Neutrophil (primary cell): ENCODE measurements around the gene KRT6A.

Source experiments
- H3K27ac ChIP-seq: fragments of 200-600 bp; sonication (generic); 2 replicates; pipeline ENCODE4 v1.5.1; 2016; ENCODE audit warnings: mild to moderate bottlenecking, moderate library complexity
- H3K27me3 ChIP-seq: fragments of 200-600 bp; sonication (generic); 2 replicates; pipeline ENCODE4 v1.6.0; 2016; ENCODE audit warnings: mild to moderate bottlenecking
- H3K36me3 ChIP-seq: fragments of 200-600 bp; sonication (generic); 2 replicates; pipeline ENCODE4 v1.5.1; 2017
- H3K4me1 ChIP-seq, 2 experiments: fragments of 200-600 bp in 1 of 2; sonication (generic) in 1 of 2; 1 replicate in 1 of 2; 2 replicates in 1 of 2; pipeline versions ENCODE4 v1.5.1 to v1.6.1; 2013 to 2016; ENCODE audit warnings: low read depth in 1 of 2, low read length in 1 of 2, mild to moderate bottlenecking in 1 of 2, moderate library complexity in 1 of 2; ENCODE audit not compliant: control insufficient read depth in 1 of 2, insufficient read depth in 1 of 2
- H3K4me3 ChIP-seq, 2 experiments: fragments of 200-600 bp in 1 of 2; sonication (generic) in 1 of 2; 1 replicate in 1 of 2; 2 replicates in 1 of 2; pipeline ENCODE4 v1.5.1; 2013 to 2016; ENCODE audit warnings: low read depth in 1 of 2, low read length in 1 of 2, mild to moderate bottlenecking in 1 of 2, moderate library complexity in 1 of 2
- H3K9me3 ChIP-seq: fragments of 200-600 bp; sonication (generic); 2 replicates; pipeline ENCODE4 v1.5.1; 2016
- TF ChIP-seq, protein P1 (sequence below): fragments of 200-600 bp; sonication (generic); IDR thresholded peaks from 2 replicates; pipeline ENCODE4 v1.5.1; 2016; ENCODE audit warnings: antibody characterized with exemption

KRT6A gene

DNA sequence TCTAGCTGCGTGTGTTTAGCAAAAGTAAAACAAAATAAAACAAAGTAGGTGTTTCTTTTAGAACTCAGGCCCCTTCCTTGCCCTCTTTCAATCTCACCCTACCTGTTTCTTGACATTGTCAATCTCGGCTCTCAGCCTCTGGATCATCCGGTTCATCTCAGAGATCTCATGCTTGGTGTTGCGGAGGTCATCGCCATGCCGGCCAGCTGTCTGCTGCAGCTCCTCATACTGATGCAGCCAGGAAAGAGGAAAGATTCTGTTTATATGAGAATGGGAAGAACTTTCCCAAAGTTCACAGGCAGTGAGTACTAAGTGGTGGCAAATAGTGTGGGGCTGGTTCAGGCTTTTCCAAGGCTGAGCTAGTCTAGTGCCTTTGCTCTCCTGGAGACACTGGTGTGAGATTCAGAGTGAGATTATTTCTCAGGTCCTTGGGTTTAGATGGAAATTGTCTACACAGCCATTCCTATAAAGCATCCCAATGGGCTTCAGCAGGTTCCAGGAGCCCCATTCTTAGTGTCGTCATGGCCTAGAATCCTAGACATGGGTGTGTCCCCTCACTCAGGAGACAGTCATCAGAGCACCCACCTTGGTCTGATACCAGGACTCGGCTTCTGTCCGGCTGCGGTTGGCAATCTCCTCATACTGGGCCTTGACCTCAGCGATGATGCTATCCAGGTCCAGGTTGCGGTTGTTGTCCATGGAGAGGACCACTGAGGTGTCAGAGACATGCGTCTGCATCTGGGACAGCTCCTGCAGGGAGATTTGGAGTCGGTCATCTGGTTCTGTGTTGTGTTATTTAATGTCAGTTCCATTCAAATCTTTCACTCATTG is 24.2 kb upstream of the KRT6A start:
- TF ChIP-seq, protein P1, sequence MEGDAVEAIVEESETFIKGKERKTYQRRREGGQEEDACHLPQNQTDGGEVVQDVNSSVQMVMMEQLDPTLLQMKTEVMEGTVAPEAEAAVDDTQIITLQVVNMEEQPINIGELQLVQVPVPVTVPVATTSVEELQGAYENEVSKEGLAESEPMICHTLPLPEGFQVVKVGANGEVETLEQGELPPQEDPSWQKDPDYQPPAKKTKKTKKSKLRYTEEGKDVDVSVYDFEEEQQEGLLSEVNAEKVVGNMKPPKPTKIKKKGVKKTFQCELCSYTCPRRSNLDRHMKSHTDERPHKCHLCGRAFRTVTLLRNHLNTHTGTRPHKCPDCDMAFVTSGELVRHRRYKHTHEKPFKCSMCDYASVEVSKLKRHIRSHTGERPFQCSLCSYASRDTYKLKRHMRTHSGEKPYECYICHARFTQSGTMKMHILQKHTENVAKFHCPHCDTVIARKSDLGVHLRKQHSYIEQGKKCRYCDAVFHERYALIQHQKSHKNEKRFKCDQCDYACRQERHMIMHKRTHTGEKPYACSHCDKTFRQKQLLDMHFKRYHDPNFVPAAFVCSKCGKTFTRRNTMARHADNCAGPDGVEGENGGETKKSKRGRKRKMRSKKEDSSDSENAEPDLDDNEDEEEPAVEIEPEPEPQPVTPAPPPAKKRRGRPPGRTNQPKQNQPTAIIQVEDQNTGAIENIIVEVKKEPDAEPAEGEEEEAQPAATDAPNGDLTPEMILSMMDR: no peak
- Histone ChIP-seq H3K4me3 (no peak overlapping the region), H3K36me3 (no peaks in the 10 kb centered on the region), H3K4me1 (no peaks in the 10 kb centered on the region), H3K9me3 (no peaks in the 10 kb centered on the region), H3K27me3 (no peaks in the 10 kb centered on the region), H3K27ac (no peak overlapping the region)

DNA sequence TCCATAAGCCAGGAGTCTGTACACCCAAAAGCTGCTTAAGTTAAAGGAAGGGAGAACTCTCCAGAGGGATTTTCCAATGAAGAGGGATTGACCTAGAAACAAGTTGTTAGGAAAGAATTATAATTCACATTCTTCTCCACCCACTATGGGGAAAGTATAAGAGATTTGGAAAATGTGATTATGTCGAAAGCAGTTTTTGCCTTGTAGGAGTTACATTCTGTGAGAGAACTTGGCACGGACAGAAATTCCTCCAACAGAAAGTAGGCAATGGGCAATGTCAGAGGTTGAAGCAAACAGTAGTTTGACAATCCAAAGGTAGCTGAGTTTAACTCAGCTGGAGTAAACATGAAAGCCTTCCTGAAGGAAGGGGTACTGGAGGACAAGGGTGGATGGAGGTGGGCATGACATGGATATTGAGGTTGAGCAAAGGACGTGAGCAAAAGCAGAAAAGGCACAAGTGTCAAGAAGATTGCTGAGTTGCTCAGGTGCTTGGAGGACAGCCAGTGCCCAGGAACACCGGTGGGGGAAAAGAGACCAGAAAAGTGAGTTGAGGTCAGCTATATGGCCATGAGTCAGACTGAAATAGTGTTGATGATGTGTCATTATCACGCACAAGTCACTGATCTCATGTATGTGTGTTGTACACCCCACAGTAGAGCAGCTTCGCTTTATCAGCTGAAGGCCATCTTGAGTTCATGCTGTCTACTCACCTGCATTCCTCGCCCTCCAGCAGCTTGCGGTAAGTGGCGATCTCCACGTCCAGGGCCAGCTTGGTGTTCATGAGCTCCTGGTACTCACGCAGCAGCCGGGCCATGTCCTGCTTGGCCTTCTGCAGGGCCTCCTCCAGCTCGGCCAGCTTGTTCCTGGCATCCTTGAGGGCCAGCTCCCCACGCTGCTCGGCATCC is 23.1 kb upstream of the KRT6A start:
- no peak overlapping the region for H3K4me3 ChIP-seq
- H3K27ac ChIP-seq: no peak overlapping the region
- no peaks in the 10 kb centered on the region for H3K27me3 ChIP-seq
- no peaks in the 10 kb centered on the region for H3K4me1 ChIP-seq
- TF ChIP-seq, protein P1: no peak
- H3K9me3 ChIP-seq: no peaks in the 10 kb centered on the region
- no peaks in the 10 kb centered on the region for H3K36me3 ChIP-seq

DNA sequence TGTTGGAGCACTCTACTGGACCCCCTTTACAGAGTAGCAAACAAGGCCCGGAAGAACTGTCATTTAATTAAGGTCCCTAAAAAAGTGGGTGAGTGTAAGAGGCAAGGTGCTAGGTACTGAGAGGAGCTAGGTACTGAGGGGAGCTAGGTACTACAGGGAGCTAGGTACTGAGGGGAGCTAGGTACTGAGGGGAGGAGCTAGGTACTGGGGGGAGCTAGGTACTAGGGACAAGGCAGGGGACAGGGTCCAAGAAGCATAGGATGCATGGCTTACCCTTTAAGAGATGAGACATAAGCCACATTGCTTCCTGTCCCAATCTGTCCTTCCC is 22.2 kb upstream of the KRT6A start:
- TF ChIP-seq, protein P1: no peak
- no peak overlapping the region for H3K27ac ChIP-seq
- no peak overlapping the region for H3K4me3 ChIP-seq
- H3K9me3 ChIP-seq: no peaks in the 10 kb centered on the region
- no peaks in the 10 kb centered on the region for H3K27me3 ChIP-seq
- no peaks in the 10 kb centered on the region for H3K36me3 ChIP-seq
- no peaks in the 10 kb centered on the region for H3K4me1 ChIP-seq

DNA sequence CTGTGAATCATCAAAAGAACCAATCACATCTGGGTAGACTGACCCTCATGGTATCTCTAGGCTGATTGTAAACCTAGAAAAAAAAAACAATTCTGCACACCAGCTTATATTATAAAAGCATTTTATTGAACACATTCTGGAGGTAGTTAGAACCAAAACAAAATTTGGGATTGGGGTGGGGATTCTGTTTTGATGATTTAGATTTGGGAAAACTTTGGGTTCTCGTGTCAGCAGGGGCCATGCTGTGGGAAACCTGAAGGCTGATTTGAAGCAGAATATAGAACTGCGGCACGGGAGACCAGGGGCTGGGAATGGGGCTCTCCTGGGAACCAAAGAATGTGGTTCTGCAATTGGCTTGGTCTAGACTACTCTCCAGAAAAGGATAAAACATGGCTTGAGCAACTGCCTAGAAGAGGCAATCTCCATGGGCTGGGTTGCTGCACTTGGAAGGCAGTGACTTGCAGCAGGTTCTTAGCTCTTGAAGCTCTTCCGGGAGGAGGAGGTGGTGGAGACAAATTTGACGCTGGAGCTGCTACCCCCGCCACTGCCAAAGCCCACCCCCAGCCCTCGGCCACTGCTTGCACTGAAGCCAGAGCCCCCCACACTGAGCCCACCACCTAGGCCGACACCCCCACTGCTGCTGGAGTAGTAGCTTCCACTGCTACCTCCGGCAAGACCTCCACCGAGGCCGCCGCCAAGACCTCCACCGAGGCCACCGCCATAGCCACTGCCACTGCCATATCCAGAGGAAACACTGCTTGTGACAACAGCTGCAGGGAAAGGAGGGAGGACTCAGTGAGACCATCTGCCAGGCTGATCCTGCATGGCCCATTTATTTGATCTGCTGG is 21.6 kb upstream of the KRT6A start:
- H3K27ac ChIP-seq: no peak overlapping the region
- no peaks in the 10 kb centered on the region for H3K9me3 ChIP-seq
- no peaks in the 10 kb centered on the region for H3K27me3 ChIP-seq
- no peaks in the 10 kb centered on the region for H3K4me1 ChIP-seq
- TF ChIP-seq, protein P1: no peak
- no peaks in the 10 kb centered on the region for H3K36me3 ChIP-seq
- no peak overlapping the region for H3K4me3 ChIP-seq

DNA sequence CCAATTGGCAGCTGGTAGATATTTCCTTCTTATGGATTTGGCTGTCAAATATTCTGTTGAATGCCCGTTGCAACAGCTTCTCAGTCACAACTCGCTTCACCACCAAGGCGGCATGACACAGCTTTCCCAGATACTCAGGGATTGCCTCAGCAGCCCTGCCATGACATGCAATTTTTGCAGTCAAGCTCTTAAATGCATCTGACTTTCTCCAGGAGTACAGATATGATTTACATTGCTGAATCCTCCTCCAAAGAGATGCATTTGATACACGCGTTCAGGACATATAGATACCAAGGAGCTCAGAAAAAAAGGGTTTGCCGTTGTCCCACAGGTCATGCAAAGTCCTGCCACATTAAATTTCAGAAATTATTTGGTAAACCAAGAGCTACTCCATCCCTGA is 20.7 kb upstream of the KRT6A start:
- Histone ChIP-seq H3K4me1 (no peaks in the 10 kb centered on the region), H3K36me3 (no peaks in the 10 kb centered on the region), H3K9me3 (no peaks in the 10 kb centered on the region), H3K27me3 (peaks cover under 1% of the 10 kb centered on the region), H3K27ac (no peak overlapping the region), H3K4me3 (no peak overlapping the region)
- TF ChIP-seq, protein P1: no peak
